GM10248 (cell line): ENCODE measurements around the gene TAF9B.
"Not testable (repeated sequence)": the region's sequence is repeated elsewhere in the genome, so short reads cannot be mapped to it uniquely, and the experiment has no call there.

Experiments used
- CTCF ChIA-PET: fragments of 300-600 bp; sonication (Branson Sonifier 250); formaldehyde crosslinking; extraction: SDS; loops from one replicate; lab custom pipeline; 2021; ENCODE audit warnings: antibody characterized with exemption; lab: Yijun Ruan, JAX
- POLR2A ChIA-PET: fragments of 350-650 bp; sonication (Branson Sonifier 250); formaldehyde crosslinking; extraction: SDS; loops from one replicate; lab custom pipeline; 2020; ENCODE audit warnings: antibody characterized with exemption; lab: Yijun Ruan, JAX
- DNase-seq: peaks from one replicate; pipeline ENCODE4 v3.0.0; 2012; ENCODE audit errors: extremely low spot score
- TF ChIP-seq, protein P1 (sequence below): IDR thresholded peaks from 2 replicates; pipeline ENCODE4 v1.5.1; 2012; ENCODE audit warnings: mild to moderate bottlenecking, low read depth; ENCODE audit errors: extremely low read depth, missing control alignments, control extremely low read depth

TAF9B gene, protein sequence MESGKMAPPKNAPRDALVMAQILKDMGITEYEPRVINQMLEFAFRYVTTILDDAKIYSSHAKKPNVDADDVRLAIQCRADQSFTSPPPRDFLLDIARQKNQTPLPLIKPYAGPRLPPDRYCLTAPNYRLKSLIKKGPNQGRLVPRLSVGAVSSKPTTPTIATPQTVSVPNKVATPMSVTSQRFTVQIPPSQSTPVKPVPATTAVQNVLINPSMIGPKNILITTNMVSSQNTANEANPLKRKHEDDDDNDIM

DNA sequence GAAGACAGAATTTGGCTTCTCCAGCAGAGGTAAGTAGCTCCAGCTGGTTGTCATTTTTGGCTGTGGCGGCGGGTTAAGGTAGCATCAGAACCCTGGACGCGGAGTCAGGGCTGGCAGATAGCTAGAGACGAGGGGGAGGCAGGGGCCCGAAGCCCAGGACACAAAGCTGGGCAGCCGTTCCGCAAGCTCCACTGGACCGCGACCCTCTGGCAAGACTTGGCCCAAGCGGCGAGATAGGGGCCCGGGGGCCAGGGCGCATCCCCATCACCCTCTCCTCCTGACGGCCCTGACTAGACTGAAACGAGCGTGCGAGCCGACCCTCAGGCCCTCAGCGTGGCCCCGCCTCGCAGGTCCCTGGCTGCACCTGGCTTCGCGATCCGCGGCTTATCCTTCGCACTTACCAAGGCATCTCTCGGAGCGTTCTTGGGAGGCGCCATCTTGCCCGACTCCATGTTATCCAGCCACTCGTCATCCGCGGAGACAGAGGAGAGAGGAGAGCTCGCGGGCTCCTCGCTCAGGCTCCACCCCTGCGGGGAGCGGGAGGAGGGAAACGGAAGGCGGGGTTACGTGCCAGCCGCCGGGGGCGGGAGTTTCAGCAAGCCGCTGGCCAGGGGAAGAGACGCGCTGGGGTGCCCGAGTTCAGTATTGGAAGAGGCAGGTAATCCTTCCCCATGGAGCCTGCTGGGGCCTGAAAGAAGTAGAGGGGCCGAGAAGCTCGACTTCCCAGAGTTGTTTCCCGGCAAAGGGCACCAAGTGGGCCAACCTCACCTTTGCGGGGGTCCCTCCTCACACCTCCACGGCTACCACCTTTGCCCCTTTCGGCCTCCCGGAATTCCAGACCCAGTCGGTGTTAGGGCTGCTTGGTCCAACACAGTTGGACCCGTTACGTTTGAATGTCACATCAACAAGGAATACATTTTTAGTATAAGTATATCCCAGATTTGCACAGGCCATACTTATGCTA lies at the start of gene TAF9B:
TAF9B (minus strand) TSS at position 491 of the 964 bp plus-strand sequence; CDS start at position 452, 39 bp downstream.
- ChIA-PET CTCF (interaction anchor here (0.8 to 1.3 kb wide), 2 partner anchors 10 to 32 kb away, joined by 3 read pairs; no protein-coding TSS in a partner anchor), POLR2A (interaction anchor here (0.6 kb wide), 2 partner anchors 25 to 181 kb away, joined by 4 read pairs; no protein-coding TSS in a partner anchor)
- TF ChIP-seq, protein P1, sequence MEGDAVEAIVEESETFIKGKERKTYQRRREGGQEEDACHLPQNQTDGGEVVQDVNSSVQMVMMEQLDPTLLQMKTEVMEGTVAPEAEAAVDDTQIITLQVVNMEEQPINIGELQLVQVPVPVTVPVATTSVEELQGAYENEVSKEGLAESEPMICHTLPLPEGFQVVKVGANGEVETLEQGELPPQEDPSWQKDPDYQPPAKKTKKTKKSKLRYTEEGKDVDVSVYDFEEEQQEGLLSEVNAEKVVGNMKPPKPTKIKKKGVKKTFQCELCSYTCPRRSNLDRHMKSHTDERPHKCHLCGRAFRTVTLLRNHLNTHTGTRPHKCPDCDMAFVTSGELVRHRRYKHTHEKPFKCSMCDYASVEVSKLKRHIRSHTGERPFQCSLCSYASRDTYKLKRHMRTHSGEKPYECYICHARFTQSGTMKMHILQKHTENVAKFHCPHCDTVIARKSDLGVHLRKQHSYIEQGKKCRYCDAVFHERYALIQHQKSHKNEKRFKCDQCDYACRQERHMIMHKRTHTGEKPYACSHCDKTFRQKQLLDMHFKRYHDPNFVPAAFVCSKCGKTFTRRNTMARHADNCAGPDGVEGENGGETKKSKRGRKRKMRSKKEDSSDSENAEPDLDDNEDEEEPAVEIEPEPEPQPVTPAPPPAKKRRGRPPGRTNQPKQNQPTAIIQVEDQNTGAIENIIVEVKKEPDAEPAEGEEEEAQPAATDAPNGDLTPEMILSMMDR = no peak
- DNase-seq = peak; percentile 82

DNA sequence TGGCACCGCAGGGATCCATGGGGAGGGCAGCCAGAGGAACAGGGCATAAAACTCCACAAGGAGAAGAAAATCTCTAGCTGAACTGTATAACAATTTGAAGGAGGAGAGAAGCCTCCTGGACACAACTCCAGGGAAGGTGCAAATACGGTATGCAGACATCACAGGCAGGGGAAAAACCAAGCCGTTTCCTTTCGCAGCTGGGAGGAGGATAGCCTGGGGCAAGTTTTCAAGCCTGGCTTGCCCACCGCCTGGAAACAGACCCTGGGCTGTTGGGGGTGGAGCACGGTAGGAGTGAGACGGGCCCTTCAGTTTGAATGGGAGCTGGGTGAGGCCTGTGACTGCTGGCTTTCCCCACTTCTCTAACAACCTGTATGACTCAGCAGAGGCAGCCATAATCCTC lies 43.4 kb upstream of the TAF9B start:
- DNase-seq = no peak
- ChIA-PET CTCF (no interaction called here), POLR2A (no interaction called here)
- TF ChIP-seq, protein P1 = no peak

DNA sequence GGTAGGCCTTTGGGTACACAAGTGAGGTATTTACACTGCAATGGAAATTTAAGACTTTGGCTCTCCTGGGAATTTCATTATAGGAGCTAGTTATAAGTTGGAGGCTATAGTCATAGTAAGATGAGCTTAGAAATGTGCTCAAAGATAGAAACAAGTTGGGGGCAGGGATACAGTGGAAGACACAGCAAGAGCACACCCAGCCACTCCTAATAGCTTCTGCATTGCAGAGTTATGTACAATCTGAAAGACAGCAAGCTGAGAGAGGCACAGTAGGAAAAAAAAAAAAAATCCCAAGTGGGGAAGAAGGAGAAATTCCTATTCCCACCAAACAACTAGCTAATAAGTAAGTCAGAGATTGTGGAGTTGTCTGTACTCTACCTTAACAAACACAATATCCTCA lies 41.9 kb upstream of the TAF9B start:
- ChIA-PET CTCF (no interaction called here), POLR2A (no interaction called here)
- DNase-seq = no peak
- TF ChIP-seq, protein P1 = no peak

DNA sequence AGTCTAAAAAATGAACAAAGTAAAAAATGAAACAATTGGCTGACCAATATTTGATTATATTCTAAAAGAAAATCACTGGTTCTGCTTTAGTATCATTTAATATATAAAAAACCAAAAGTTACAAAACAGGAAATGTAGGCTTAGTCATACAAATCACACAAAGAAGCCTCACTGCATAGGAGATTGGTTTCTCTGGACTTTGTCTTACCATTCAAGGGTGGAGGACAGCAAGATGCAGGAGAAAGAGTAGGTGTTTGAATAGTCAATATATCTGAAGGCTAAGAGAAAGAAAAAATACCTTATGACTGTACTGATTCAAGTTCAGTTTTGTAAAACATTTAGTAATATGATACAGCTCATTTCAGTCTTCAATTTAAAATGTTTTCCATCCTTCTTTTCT lies 28.6 kb upstream of the TAF9B start:
- TF ChIP-seq, protein P1 = no peak
- DNase-seq = no peak
- ChIA-PET POLR2A (no interaction called here), CTCF (no interaction called here)

DNA sequence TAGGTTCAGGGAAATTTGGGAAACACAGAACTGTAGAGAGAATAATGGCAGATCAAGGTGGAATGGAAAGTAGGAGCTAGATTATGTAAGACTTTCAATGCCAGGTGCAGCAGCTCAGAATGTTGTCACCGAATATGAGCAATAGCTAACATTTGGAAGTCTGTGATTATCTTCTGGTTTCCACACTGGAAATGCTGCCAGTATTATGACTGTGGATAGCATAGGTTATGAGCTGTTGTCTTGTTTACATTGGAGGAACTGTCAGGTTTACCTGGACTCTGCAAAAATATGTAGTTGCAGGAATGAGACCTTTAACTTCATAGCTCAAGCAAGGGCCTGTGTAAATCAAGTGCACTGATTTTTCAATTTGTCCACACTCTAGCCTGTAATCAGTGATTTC lies 26.0 kb upstream of the TAF9B start:
- POLR2A ChIA-PET = no interaction called here

DNA sequence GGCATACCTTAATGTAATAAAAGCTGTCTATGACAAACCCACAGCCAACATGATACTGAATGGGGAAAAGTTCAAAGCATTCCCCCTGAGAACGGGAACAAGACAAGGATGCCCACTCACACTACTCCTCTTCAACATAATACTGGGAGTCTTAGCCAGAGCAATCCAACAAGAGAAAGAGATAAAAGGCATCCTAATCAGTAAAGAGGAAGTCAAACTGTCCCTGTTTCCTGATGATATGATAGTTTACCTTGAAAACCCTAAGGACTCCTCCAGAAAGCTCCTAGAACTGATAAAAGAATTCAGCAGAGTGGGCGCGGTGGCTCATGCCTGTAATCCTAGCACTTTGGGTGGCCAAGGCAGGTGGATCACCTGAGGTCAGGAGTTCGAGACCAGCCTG lies 23.7 kb upstream of the TAF9B start:
- POLR2A ChIA-PET = not testable (repeated sequence)

More for the DNA sequence above, 26.0 kb upstream of the TAF9B start:
- CTCF ChIA-PET = no interaction called here
- TF ChIP-seq, protein P1 = no peak
- no peak for DNase-seq

DNA sequence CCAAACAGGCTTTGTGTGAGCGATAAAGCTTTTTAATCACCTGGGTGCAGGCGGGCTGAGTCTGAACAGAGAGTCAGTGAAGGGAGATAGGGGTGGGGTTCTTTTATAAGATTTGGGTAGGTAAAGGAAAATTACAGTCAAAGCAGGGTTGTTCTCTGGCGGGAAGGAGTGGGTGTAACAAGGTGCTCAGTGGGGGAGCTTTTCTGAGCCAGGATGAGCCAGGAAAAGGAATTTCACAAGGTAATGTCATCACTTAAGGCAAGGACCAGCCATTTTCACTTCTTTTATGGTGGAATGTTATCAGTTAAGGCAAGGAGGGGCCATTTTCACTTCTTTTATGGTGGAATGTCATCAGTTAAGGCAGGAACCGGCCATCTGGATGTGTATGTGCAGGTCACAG lies 21.3 kb upstream of the TAF9B start:
- POLR2A ChIA-PET, DNase-seq, CTCF ChIA-PET: not testable (repeated sequence)

More for the DNA sequence above, 23.7 kb upstream of the TAF9B start:
- CTCF ChIA-PET, DNase-seq: not testable (repeated sequence)

DNA sequence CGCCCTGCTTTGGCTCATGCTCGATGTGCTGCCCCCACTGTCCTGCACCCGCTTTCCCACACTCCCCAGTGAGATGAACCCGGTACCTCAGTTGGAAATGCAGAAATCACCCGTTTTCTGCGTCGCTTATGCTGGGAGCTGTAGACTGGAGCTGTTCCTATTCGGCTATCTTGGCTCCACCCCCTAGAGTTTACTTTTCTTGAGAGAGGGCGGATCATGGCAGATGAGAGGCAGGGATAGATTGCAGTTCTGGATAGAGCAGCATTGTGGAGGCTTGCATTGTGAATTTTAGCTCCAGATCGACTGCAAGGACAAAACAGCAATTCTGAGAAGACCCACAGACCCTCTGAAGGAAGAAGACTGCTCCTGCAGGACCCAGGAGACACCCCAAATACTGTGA lies 18.4 kb upstream of the TAF9B start:
- CTCF ChIA-PET, POLR2A ChIA-PET: not testable (repeated sequence)

DNA sequence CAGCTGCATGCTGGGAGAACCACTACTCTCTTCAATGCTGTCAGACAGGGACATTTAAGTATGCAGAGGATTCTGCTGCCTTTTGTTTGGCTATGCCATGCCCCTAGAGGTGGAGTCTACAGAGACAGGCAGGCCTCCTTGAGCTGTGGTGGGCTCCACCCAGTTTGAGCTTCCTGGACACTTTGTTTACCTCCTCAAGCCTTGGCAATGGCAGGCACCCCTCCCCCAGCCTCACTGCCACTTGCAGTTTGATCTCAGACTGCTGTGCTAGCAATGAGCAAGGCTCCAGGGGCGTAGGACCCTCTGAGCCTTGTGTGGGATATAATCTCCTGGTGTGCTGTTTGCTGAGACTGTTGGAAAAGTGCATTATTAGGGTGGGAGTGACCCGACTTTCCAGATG lies 17.9 kb upstream of the TAF9B start:
- DNase-seq, POLR2A ChIA-PET, CTCF ChIA-PET: not testable (repeated sequence)

More for the DNA sequence above, 18.4 kb upstream of the TAF9B start:
- not testable (repeated sequence) for DNase-seq

DNA sequence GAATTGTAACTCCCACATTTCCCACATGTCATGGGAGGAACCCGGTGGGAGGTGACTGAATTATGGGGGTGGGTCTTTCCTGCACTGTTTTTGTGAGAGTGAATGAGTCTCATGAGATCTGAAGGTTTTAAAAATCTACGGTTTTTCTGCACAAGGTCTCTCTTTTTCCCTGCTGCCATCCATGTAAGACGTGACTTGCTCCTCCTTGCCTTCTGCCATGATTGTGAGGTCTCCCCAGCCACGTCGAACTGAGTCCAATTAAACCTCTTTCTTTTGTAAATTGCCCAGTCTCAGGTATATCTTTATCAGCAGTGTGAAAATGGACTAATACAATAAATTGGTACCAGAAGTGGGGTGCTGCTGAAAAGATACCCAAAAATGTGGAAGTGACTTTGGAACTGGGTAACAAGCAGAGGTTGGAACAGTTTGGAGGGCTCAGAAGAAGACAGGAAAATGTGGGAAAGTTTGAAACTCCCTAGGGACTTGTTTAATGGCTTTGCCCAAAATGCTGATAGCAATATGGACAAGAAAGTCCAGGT lies 7.6 kb upstream of the TAF9B start:
- POLR2A ChIA-PET, DNase-seq, CTCF ChIA-PET: not testable (repeated sequence)
